OCI-LY7 (cell line): ENCODE data around the gene ZNF747. TPM values are rescaled to one million over a fixed set of nuclear protein-coding genes. Genes with fewer than 3 reads are reported as not detected.
A peak's percentile ranks its signal among the peaks of the same experiment; 100 is the strongest.

ENCODE experiments used
- BruUV-seq: library from RNA; stranded (reverse); fragments of 400-500 nt; replicated peaks from 2 replicates; lab custom pipeline; 2021; lab: Mats Ljungman, UMichigan
- CTCF ChIA-PET: fragments of 300-600 bp; sonication (Branson Sonifier 250); formaldehyde crosslinking; loops from one replicate; lab custom pipeline; 2022; ENCODE audit warnings: antibody characterized with exemption; ENCODE audit not compliant: unreplicated experiment; lab: Charles Lee
- POLR2A ChIA-PET: fragments of 300-600 bp; sonication (Branson Sonifier 250); formaldehyde crosslinking; loops from one replicate; lab custom pipeline; 2022; ENCODE audit warnings: antibody characterized with exemption; lab: Charles Lee
- DNase-seq: peaks from one replicate; pipeline ENCODE4 v3.0.0-alpha.2; 2015; ENCODE audit warnings: low spot score
- H2AFZ ChIP-seq: fragments of 200-600 bp; sonication (generic), shearing (Covaris generic); 2 replicates; pipeline ENCODE4 v1.6.1; 2014; ENCODE audit warnings: mild to moderate bottlenecking, antibody characterized with exemption, low read length, moderate library complexity
- H3K27ac ChIP-seq: fragments of 200-600 bp; sonication (generic); 2 replicates; pipeline ENCODE4 v1.5.1; 2014; ENCODE audit warnings: mixed run types, low read depth, mild to moderate bottlenecking, moderate library complexity, low read length, inconsistent platforms; ENCODE audit not compliant: poor library complexity, severe bottlenecking
- H3K36me3 ChIP-seq: fragments of 200-600 bp; sonication (generic); 2 replicates; pipeline ENCODE4 v1.6.1; 2014; ENCODE audit warnings: mild to moderate bottlenecking, antibody characterized with exemption, low read length, moderate library complexity, mixed read lengths; ENCODE audit not compliant: insufficient read depth
- H3K4me1 ChIP-seq: fragments of 200-600 bp; sonication (generic); 2 replicates; pipeline ENCODE4 v1.5.1; 2014; ENCODE audit warnings: mild to moderate bottlenecking, low read length; ENCODE audit not compliant: insufficient read depth, poor library complexity, severe bottlenecking
- H3K4me2 ChIP-seq: fragments of 200-600 bp; sonication (generic); 2 replicates; pipeline ENCODE4 v1.6.1; 2014; ENCODE audit warnings: mild to moderate bottlenecking, low read length
- H3K4me3 ChIP-seq: fragments of 200-600 bp; sonication (generic); 2 replicates; pipeline ENCODE4 v1.5.1; 2014; ENCODE audit warnings: mild to moderate bottlenecking, low read depth, low read length; ENCODE audit not compliant: poor library complexity, severe bottlenecking
- H3K79me2 ChIP-seq: fragments of 200-600 bp; sonication (generic); 2 replicates; pipeline ENCODE4 v1.6.1; 2016; ENCODE audit warnings: low read depth, mild to moderate bottlenecking, low read length, moderate library complexity, mixed read lengths; ENCODE audit not compliant: insufficient read depth
- H3K9me2 ChIP-seq: fragments of 200-600 bp; sonication (generic); 2 replicates; pipeline ENCODE4 v1.6.1; 2016; ENCODE audit warnings: mild to moderate bottlenecking, low read length, mixed read lengths; ENCODE audit not compliant: insufficient read depth
- H3K9me3 ChIP-seq: fragments of 200-600 bp; sonication (generic); 2 replicates; pipeline ENCODE4 v1.6.1; 2014; ENCODE audit warnings: mild to moderate bottlenecking, mixed run types, low read length, mixed read lengths
- H4K20me1 ChIP-seq: fragments of 200-600 bp; sonication (generic); 2 replicates; pipeline ENCODE4 v1.6.1; 2014; ENCODE audit warnings: mild to moderate bottlenecking, antibody characterized with exemption, low read length, moderate library complexity, mixed read lengths; ENCODE audit not compliant: insufficient read depth
- EZH2phosphoT487 ChIP-seq: fragments of 200-600 bp; sonication (generic); IDR thresholded peaks from 2 replicates; pipeline ENCODE4 v1.6.1; 2018; ENCODE audit warnings: low read depth, borderline replicate concordance, mild to moderate bottlenecking, mixed run types, antibody characterized with exemption, low read length, moderate library complexity, mixed read lengths
- intact Hi-C: fragments of 100-400 bp; cut with micrococcal nuclease; formaldehyde crosslinking; loops from one replicate; pipeline ENCODE4 v1.10.0; 2022; ENCODE audit not compliant: unreplicated experiment
- total RNA-seq, 2 experiments: library from RNA; depleted of rRNA in 1 of 2; stranded (reverse); fragments of >200 nt in 1 of 2; shearing (Covaris generic) in 1 of 2; gene quantifications; 2 replicates each; pipeline ENCODE4 v1.2.3, GENCODE V29; 2014 to 2022
- TF ChIP-seq, protein P1 (sequence below): fragments of 200-600 bp; sonication (generic); conservative IDR thresholded peaks from 2 replicates; pipeline ENCODE4 v1.5.1; 2014; ENCODE audit warnings: mild to moderate bottlenecking, antibody characterized with exemption, low read length, moderate library complexity, mixed read lengths

The ZNF747 gene
- total RNA-seq, 2 experiments from 2014 or later, result 17.2 to 22.2 TPM

DNA sequence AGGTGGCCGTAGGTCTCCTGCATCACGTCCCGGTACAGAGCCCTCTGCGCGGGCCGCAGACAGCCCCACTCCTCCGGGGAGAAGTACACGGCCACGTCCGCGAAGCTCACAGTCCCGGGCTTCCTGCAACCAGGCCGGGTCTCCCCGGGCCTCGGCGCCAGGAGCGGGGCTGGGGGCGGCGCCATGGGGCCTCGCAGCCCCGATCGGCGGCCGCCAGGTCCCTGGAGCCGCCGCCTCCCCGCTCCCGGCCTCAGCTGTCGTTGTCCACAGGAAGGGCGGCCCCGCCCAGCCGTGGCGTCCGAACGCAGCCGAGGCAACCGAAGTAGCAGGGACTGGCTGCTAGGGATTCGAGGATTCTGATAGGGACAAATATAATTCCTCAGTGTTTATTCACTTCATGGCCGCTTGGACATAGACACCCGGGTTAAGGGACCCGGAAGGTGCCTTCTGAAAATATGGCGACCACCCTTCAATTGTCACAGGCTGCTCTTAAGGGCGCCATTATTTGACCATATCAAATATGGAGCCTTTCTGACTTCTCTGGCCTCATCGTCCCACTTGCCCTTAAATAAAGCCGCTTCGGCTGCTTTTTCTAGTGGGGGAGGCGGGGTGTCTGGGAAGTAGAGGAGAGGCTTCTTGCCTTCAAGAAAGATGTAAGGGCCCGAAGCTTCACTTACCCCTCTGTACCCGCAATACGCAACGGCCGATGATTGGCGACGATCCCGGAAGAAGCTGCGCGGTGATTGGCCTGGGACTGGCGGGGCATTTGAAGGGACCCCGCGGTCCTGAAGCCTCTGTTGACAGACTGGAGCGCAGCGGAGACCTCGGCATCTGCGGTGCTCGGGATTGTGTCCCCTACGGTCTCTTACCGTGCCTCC lies 37.0 kb upstream of the ZNF747 start, which contains the start of gene ZNF688:
ZNF688 (minus strand) TSS at position 270 of the 878 bp plus-strand sequence; CDS start at position 185, 85 bp downstream.
- POLR2A ChIA-PET, result interaction anchor here (0.6 to 3.0 kb wide), 5 partner anchors 14 to 78 kb away, joined by 3 to 31 read pairs (median 5); partner anchors contain the start of gene ZNF764
- Histone ChIP-seq H3K27ac (peak within 1 kb of the TSS; percentile 79), H3K36me3 (no peaks in the 10 kb centered on the region), H3K79me2 (peaks cover 25% of the 10 kb centered on the region), H3K9me2 (no peaks in the 10 kb centered on the region), H3K4me2 (peak within 1 kb of the TSS; percentile 99), H3K4me1 (peaks cover 30% of the 10 kb centered on the region), H3K9me3 (no peaks in the 10 kb centered on the region), H2AFZ (peak within 1 kb of the TSS; percentile 64), H4K20me1 (no peaks in the 10 kb centered on the region), H3K4me3 (peak within 1 kb of the TSS; percentile 79)
- intact Hi-C loops, result loop anchor here (1.0 kb wide), 1 partner anchor 13 kb away; the partner anchor contains the start of gene ZNF764
- peak; percentile 98 for DNase-seq
- CTCF ChIA-PET, result interaction anchor here (0.6 to 1.7 kb wide), 5 partner anchors 13 to 83 kb away, joined by 3 to 7 read pairs (median 3); partner anchors contain the start of genes ZNF747 and ZNF764
- BruUV-seq, result no TSS peak
- TF ChIP-seq EZH2phosphoT487, result no peak
- TF ChIP-seq, protein P1, sequence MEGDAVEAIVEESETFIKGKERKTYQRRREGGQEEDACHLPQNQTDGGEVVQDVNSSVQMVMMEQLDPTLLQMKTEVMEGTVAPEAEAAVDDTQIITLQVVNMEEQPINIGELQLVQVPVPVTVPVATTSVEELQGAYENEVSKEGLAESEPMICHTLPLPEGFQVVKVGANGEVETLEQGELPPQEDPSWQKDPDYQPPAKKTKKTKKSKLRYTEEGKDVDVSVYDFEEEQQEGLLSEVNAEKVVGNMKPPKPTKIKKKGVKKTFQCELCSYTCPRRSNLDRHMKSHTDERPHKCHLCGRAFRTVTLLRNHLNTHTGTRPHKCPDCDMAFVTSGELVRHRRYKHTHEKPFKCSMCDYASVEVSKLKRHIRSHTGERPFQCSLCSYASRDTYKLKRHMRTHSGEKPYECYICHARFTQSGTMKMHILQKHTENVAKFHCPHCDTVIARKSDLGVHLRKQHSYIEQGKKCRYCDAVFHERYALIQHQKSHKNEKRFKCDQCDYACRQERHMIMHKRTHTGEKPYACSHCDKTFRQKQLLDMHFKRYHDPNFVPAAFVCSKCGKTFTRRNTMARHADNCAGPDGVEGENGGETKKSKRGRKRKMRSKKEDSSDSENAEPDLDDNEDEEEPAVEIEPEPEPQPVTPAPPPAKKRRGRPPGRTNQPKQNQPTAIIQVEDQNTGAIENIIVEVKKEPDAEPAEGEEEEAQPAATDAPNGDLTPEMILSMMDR, result no peak

DNA sequence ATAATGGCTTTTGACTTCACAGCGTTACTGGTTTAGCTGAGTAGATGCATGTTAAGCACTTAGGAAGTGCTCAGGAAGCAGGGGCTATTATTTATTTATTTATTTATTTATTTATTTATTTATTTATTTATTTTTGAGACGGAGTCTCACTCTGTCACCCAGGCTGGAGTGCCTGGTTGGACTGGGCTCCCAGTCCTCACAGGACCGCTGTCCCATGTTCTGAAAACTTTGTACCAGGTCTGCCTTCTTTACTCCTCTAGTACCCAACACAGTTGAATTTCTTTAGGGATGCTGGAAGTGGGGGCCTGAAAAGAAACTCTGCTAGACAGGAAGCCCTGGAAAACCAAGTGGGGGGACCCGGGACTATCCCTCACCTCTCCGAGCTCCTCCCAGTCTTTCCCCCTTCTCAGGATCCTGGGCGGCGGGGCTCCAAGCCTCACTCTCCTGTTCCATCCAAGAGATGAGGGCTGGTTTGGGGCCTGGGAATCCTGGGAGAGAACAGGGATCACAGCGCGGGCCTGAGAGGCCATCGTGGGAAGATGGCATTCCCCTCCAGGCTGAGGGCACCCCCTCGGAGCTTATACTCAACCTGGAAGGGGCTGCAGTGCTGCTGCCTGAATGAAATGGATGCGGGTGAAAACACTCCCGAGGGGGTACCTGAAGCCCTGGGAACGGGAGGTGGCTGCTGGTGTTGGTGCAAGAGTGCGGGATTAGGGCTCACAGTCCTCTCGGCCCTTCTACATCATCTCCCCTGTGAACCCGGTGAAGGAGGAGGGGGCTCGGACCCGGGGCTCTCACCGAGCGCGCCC lies 36.2 kb upstream of the ZNF747 start:
- BruUV-seq, result no TSS peak
- peak overlapping the region; percentile 79 for H3K4me3 ChIP-seq
- H3K9me2 ChIP-seq, result no peaks in the 10 kb centered on the region
- no peaks in the 10 kb centered on the region for H4K20me1 ChIP-seq
- peaks cover 30% of the 10 kb centered on the region for H3K4me1 ChIP-seq
- peak overlapping the region; percentile 79 for H3K27ac ChIP-seq
- H3K36me3 ChIP-seq, result no peaks in the 10 kb centered on the region
- no peaks in the 10 kb centered on the region for H3K9me3 ChIP-seq
- TF ChIP-seq EZH2phosphoT487, result no peak
- TF ChIP-seq, protein P1, result no peak
- H2AFZ ChIP-seq, result peak overlapping the region; percentile 64
- DNase-seq, result no peak
- intact Hi-C loops, result no loop called here
- H3K79me2 ChIP-seq, result peaks cover 25% of the 10 kb centered on the region
- CTCF ChIA-PET, result no interaction called here
- peak overlapping the region; percentile 99 for H3K4me2 ChIP-seq
- POLR2A ChIA-PET, result interaction anchor here (0.5 to 3.0 kb wide), 3 partner anchors 13 to 56 kb away, joined by 3 to 31 read pairs (median 5); partner anchors contain the start of gene ZNF764
